ENCODE measurements around the gene ASB4. TPM values are rescaled to one million over a fixed set of nuclear protein-coding genes. Genes with fewer than 3 reads are reported as not detected.

Gene ASB4
- total RNA-seq, 4 donors from 2014 or later = 0.19 TPM; not detected in 3

- Histone ChIP-seq H3K27me3 (no peaks in the 10 kb centered on the region), H3K4me1 (peaks cover 0 to 4% (median 0%) of the 10 kb centered on the region in 3 donors), H3K27ac (no peak overlapping the region), H3K9me3 (no peaks in the 10 kb centered on the region), H3K36me3 (no peaks in the 10 kb centered on the region), H3K4me3 (no peak overlapping the region)
- WGBS, 2 donors = 85 to 90% methylated on average over 2 of the region's 2 CpGs
- intact Hi-C loops (cut with DNase I) = no loop called here
- DNase-seq = no peak
- TF ChIP-seq POLR2A (IDR thresholded peaks at IDR 0.05) = no peak
- TF ChIP-seq CTCF (IDR thresholded peaks at IDR 0.05) = no peak
These were observed 51.7 kb downstream of the ASB4 start for GRCh38 chr7:95537468-95537867.

GRCh38 chr7:95539426-95539825 lies 53.7 kb downstream of the ASB4 start:
- H3K4me3 ChIP-seq = no peak overlapping the region
- H3K4me1 ChIP-seq = peaks cover 0 to under 1% (median 0%) of the 10 kb centered on the region in 3 donors
- intact Hi-C loops (cut with DNase I) = no loop called here
- H3K27ac ChIP-seq = no peak overlapping the region
- no peaks in the 10 kb centered on the region for H3K36me3 ChIP-seq
- no peaks in the 10 kb centered on the region for H3K9me3 ChIP-seq
- no peak for DNase-seq
- TF ChIP-seq POLR2A (IDR thresholded peaks at IDR 0.05) = no peak
- TF ChIP-seq CTCF (IDR thresholded peaks at IDR 0.05) = no peak
- H3K27me3 ChIP-seq = no peaks in the 10 kb centered on the region

GRCh38 chr7:95540366-95540765 lies 54.6 kb downstream of the ASB4 start:
- H3K36me3 ChIP-seq = no peaks in the 10 kb centered on the region
- H3K4me3 ChIP-seq = no peak overlapping the region
- H3K27ac ChIP-seq = no peak overlapping the region
- intact Hi-C loops (cut with DNase I) = no loop called here
- no peak for DNase-seq
- TF ChIP-seq POLR2A (IDR thresholded peaks at IDR 0.05) (no peak), CTCF (IDR thresholded peaks at IDR 0.05) (no peak)
- no peaks in the 10 kb centered on the region for H3K9me3 ChIP-seq
- peaks cover 0 to 8% (median 3%) of the 10 kb centered on the region in 3 donors for H3K4me1 ChIP-seq
- H3K27me3 ChIP-seq = no peaks in the 10 kb centered on the region
- WGBS, 2 donors = 64 to 91% methylated on average over 1 of the region's 1 CpG

- H3K27me3 ChIP-seq = no peaks in the 10 kb centered on the region
- H3K4me1 ChIP-seq = peaks cover 0 to 36% (median 29%) of the 10 kb centered on the region in 3 donors
- no peak for DNase-seq
- WGBS, 2 donors = 92 to 95% methylated on average over 3 to 6 of the region's 6 CpGs
- H3K9me3 ChIP-seq = no peaks in the 10 kb centered on the region
- no peak overlapping the region for H3K4me3 ChIP-seq
- TF ChIP-seq POLR2A (IDR thresholded peaks at IDR 0.05) = no peak
- no peak for TF ChIP-seq CTCF (IDR thresholded peaks at IDR 0.05)
- no peak overlapping the region for H3K27ac ChIP-seq
- no peaks in the 10 kb centered on the region for H3K36me3 ChIP-seq
- intact Hi-C loops (cut with DNase I) = no loop called here
These were observed 57.6 kb downstream of the ASB4 start for GRCh38 chr7:95543312-95543711.

GRCh38 chr7:95544171-95544570 lies 58.4 kb downstream of the ASB4 start:
- no peak overlapping the region for H3K4me3 ChIP-seq
- no peaks in the 10 kb centered on the region for H3K9me3 ChIP-seq
- no peaks in the 10 kb centered on the region for H3K27me3 ChIP-seq
- DNase-seq = no peak
- intact Hi-C loops (cut with DNase I) = no loop called here
- TF ChIP-seq CTCF (IDR thresholded peaks at IDR 0.05) (no peak), POLR2A (IDR thresholded peaks at IDR 0.05) (no peak)
- no peaks in the 10 kb centered on the region for H3K36me3 ChIP-seq
- 68 to 70% methylated on average over 1 of the region's 1 CpG for WGBS, 2 donors
- H3K4me1 ChIP-seq = peaks cover 0 to 45% (median 37%) of the 10 kb centered on the region in 3 donors
- peak overlapping the region in 2 of 4 donors; percentile 88 to 95 for H3K27ac ChIP-seq

Measured in esophagus squamous epithelium (tissue), 5 donors.